Activated naive CD4-positive, alpha-beta T cell (primary cell): Measurements from ENCODE around the gene VAV2.
A peak's percentile ranks its signal among the peaks of the same experiment; 100 is the strongest.

Experiments
- DNase-seq, 4 experiments: peaks; one replicate each; lab custom pipeline; 2025; lab: John Stamatoyannopoulos, UW

Gene VAV2

GRCh38 chr9:133782157-133783130 lies 209.7 kb downstream of the VAV2 start:
- peak; percentile 9 to 65 (median 44) for DNase-seq

GRCh38 chr9:133781828-133782135 lies 210.3 kb downstream of the VAV2 start:
- DNase-seq, result no peak

DNA sequence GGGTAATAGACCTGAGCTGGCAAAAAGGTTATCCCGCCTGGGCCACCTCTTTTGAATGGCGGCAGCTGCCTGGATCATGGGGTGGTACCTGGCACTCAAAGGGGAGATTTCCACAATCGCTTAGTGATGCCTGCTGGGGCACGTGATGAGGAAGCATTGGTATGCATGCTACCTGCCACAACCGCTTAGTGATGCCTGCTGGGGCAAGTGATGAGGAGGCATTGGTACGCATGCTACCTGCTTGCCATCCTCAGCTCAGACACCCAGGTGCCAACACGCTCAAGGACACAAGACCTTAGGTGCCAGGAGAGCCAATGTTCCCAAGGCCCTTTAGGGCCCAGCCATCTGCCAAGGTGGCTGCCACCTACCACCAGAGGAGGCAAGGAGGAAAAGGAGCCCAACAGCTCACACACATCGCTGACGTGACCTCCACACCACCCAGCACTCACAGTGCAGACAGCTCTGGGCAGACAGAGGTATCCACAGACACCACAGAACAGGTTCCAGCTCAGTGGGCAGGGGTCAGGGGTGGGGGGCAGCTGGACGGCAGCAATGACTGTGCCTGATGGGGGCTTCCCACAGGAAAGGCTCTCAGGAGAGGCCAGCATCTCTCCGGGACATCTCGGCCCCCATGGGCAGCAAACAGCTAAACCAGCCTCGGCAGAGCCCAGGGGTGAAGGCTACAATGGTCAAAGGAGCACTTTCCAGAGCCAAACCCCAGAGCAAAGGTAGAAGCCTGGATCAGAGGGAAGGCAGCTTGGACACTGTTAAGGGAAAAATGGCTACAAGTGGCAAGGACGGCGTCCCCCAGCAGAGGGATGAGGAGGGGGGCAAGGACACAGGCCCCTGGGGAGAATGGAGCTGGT lies 210.9 kb downstream of the VAV2 start:
- no peak for DNase-seq

DNA sequence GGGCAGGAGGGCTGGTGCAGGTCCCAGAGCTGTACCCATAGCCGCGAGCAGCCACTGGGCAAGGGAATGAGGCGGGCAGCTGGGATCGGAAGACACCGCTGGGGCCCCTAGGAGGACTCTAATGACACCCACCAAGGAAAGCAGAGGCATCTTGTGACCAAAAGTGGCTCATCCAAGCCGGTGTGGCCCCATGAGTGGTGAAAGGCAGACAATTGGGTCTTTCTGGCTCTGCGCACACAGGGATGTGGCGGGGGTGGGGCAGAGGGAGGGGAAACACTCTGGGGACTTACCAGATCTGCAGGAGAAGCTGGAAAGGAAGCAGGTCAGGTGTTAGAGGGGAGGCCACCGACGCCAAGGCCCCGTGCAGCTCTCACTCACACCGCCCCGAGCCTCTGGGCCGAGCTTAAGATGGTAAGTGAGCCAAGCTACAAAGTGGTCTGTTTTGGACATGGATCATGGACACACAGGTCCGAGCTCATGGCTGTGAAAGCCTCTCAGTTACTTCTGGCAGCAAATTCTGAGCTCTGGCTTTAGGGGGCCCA lies 211.6 kb downstream of the VAV2 start:
- no peak for DNase-seq

DNA sequence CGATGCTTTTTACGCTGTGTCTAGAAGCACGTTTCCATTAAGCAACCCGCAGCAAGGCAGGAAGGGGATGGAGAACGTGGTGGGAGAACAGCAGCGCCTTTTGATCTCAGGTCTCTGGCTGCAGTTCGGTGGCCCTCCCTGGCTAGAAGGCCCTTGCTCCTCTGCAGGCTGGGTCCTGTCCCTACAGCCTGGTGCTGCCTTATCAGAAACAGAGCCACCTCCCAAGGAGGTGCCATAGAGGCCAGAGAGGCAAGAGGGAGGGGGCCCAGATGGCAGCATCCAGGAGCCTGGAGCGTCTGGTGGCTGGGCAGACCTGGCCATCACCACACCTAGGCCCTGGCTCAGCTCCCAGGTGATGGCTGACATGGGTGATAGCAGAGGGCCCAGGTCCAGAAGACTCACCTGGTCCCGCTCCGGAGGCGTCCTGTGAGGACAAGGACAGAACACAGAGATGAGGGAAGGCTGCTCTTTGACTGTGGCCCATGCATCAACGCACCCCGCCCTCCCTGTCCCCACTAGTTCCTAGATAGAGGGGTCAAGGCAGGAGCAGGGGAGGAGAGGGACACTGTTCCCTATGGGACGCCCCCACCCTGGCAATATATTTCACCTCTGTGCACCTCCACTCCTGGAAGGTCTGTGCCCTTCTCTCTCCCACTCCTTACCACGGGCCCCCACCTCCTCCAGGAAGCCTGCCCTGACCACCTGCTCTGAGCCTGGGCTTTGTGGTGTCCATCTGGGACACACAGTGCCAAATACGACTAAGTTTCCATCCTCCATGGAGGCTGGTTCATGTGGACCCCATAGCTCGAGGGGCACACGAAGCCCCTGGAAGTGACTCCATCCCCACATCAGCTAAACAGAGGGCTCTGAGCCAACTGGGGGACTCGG lies 212.4 kb downstream of the VAV2 start:
- no peak for DNase-seq

DNA sequence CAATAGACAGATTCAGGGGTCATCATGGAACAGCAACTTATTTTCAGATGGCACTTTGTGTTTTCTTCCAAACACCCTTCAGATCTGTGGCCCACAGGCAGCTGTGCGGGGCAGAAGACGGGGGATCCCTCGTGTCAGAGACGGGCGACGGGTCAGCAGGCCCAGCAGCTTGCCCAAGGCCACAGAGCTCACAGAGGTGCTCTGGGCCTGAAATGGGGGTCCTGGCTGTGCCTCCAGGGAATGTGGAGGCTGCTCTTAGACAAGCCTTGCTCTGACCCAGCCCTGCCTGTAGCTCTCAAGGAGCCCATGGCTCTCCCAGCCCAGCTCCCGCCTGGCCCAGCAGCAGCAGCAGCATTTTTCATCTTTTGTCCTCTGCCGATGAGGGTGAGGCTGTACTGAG lies 213.0 kb downstream of the VAV2 start:
- no peak for DNase-seq

DNA sequence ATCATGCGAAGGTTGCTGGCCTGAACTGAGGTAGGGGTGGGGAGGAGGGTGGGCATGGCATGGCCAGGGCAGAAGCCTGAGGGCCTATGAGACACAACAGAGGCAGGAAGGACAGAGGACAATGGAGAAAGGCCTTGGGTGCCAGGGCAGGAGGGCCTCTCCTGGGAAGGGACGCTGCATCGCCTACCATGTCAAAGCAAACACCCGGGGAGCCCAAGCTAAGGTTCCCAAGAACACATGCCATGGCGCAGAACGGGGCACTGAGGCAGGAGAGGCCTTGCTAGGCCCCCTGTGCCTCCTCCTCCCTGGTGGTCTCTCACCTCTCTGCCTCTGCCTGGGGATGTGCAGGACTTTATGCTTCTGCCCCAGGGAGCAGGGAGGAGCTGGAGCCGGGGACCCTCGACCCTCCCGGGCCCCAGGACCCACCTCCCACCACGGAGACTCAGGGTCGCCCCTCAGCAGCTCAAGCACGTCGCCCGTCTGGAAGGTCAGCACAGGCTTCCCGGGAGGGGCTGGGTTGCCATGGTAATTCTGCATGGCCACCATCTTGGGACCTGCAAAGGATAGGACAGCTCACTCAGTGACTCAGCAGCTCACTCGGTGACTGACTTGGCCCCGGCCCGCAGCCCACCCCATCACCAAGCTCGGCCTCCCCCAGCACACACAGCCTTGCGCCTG lies 213.6 kb downstream of the VAV2 start:
- DNase-seq, result no peak

GRCh38 chr9:133777871-133778270 lies 214.3 kb downstream of the VAV2 start:
- DNase-seq, result no peak

DNA sequence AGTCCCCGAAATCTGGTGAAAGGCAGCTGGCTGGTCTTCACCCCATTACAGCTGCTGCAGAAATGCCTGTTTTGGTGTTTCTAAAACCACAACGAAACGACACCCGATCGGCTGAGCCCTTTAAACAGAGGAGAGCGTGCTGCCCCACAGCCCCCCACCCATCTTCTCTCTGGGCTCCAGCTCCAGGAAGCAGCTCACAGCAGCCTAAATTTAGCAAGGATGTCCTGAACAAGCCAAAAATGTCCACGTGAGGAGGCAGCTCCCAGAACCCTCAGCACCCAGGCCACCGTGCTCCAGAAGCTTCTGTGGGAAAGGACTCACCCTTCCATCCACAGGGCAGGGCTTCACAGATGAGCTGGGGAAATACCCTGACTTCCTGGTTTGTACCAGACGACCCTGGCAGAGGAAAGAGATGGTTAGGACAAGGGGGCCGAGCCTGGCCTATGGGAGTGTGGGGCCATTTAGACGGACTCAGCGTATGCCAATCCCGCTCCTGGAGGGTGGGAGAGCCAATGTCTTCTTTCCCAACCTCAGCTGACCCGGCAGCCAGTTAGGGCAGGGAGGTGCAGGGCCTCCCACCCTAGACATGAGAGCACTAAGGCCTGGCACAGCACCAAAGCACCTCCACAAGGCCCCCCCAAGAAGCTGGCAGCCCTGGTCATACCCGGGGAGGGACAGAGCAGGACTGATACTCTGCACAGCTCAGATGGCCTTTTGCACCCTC lies 214.9 kb downstream of the VAV2 start:
- DNase-seq, result no peak

- DNase-seq, result no peak
Measured at GRCh38 chr9:133775951-133776905, 215.9 kb downstream of the VAV2 start.

DNA sequence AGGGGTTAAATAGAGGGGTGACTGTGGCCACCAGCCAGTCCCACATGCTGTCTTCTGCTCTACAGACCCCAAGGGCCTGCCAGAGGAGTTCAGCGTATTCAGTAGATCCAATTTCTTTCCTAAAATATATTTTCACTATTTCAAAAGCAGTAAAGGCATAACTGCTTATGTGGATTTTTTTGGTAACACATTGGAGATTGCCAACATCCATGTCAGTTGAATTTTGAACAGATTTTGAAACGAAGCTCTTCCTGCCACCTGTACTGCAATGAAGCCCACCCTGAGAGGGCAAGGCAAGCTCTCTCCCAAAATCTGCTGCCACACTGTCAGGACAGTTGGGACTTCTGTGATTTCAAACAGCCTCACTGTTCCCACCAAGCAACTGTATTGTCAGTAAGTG lies 216.8 kb downstream of the VAV2 start:
- DNase-seq, result no peak

DNA sequence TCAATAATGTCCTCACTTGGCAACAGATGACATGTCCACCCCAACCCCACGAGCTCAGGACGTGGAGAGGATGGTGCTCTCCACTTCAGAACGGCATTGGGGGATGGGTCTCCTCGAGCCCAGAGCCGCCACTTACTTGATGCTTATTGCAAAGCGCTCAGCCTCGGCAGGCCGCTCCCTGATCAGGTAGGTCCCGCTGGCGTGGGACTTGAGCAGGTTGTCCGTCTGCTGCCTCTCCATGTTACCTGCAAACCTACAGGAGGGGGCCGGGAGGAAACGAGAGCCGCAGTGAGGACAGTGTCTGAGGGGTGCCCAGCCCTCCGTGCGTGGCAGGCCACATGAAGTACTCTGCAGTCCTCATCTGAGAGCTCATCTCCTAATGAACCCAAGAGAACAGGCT lies 217.3 kb downstream of the VAV2 start:
- DNase-seq, result no peak

DNA sequence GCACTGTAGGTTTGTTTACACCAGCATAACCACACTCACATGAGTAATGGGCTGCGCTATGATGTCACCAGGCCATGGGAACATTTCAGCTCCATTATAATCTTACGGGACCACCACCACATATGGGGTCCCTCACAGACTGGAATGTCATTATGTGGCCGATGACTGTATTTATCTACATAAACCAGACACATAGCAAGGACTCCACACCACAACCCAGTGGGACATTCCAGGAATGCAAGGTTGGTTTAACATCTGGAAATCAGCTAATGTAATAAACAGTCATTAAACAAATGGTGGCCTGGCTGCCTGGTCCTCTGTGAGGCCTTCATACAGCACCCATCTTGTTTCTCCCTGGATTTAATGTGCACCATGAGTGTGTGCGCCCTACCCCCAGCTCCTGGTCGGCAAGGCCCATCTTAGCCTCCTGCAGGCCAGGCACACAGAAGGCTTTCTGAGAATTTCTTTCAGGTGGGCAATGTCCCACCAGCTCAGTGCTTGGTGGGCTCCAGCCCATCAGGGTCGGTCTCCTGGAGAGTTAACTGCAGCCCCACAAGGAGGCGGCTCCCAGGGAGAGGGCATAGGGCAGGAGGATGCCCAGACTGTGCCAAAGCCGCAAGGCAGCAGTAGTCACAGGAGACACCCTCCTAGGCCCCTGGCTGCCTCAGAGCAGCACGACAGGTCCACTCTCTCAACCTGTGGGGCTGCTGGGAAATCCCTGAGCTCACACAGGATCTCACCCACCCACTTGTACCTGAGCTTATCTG lies 218.1 kb downstream of the VAV2 start:
- DNase-seq, result no peak

GRCh38 chr9:133772581-133772980 lies 219.5 kb downstream of the VAV2 start:
- DNase-seq, result no peak

DNA sequence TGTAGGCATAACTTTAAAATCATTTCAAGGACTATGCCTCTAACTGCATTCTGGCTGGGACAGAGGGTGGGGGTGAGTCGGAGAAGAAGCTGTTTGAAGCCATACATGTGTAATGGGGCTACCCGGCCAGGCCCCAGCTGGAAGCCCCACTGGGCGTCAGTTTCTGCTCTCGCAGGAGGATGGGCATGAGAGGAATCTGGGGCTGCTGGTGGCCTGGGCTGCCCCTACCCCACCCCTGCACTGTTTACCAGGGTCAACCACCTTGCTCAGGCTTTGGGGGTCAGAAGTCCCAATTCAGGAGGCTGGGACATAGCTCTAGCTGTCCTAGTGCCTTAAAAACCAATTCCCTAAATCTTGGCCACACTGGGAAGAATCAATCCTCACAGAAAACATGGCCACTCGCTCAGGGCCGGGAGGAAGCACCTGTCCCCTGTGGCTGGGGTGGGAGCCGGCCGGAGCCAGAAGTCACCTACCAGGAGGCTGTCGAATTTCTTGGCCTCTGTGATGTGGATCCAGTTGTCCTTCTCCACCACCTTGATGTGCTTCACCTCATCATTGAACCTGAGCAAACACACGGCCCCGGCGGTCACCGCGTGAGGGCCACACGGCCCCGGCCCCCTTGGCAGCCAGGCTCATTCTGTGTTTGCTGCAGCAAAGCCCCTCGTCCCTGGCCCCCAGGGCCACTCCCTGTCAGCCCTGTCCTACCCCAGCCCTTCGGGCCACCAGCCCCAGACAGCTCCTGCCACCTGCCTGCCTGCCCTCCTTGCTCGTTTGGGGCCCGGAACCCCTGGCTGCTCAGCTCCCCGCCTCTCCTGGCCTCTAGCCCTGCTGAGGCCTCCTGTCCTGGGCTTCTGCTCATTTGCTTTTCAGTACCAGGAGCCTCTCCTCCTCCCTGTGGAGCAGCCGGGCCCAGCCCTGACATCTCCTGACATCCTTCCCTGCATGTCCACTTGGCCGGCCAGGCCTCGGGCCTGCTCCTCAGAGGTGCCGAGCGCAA lies 220.3 kb downstream of the VAV2 start:
- DNase-seq, result no peak

- no peak for DNase-seq
Measured at GRCh38 chr9:133770076-133770777, 221.9 kb downstream of the VAV2 start.
